NB4 (cell line): ENCODE results near the gene C2orf92.

Experiments
- MYC ChIP-seq: IDR thresholded peaks from 2 replicates; pipeline ENCODE4 v1.6.1; 2011; ENCODE audit warnings: low read depth, low read length
- POLR2A ChIP-seq: IDR thresholded peaks from 2 replicates; pipeline ENCODE4 v1.6.1; 2011; ENCODE audit warnings: mild to moderate bottlenecking; ENCODE audit not compliant: insufficient read length; ENCODE audit errors: extremely low read depth
- TF ChIP-seq, protein P1 (sequence below): IDR thresholded peaks from one replicate; pipeline ENCODE4 v1.5.1; 2012; ENCODE audit warnings: low read depth, low read length
- TF ChIP-seq, protein P2 (sequence below): IDR thresholded peaks from 2 replicates; pipeline ENCODE4 v1.6.1; 2011; ENCODE audit warnings: low read depth, low read length

DNA sequence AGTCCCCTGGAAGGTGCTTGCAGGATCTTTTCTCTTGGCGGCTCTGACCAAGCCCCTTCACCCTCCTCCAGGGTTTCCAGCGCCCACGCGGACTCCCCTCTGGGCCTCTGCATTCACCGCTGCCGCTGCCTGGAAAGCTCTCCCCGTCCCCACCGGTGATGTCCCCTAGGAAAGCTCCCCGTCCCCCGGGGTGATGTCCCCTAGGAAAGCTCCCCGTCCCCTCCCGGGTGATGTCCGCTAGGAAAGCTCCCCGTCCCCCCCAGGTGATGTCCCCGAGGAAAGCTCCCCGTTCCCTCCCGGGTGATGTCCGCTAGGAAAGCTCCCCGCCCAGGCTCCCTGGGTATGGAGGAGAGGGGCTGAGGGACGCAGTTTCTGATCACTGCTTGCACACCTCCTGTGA lies 71.7 kb downstream of the C2orf92 start:
- TF ChIP-seq, protein P1, sequence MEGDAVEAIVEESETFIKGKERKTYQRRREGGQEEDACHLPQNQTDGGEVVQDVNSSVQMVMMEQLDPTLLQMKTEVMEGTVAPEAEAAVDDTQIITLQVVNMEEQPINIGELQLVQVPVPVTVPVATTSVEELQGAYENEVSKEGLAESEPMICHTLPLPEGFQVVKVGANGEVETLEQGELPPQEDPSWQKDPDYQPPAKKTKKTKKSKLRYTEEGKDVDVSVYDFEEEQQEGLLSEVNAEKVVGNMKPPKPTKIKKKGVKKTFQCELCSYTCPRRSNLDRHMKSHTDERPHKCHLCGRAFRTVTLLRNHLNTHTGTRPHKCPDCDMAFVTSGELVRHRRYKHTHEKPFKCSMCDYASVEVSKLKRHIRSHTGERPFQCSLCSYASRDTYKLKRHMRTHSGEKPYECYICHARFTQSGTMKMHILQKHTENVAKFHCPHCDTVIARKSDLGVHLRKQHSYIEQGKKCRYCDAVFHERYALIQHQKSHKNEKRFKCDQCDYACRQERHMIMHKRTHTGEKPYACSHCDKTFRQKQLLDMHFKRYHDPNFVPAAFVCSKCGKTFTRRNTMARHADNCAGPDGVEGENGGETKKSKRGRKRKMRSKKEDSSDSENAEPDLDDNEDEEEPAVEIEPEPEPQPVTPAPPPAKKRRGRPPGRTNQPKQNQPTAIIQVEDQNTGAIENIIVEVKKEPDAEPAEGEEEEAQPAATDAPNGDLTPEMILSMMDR = no peak
- TF ChIP-seq POLR2A (no peak), MYC (no peak)
- TF ChIP-seq, protein P2, sequence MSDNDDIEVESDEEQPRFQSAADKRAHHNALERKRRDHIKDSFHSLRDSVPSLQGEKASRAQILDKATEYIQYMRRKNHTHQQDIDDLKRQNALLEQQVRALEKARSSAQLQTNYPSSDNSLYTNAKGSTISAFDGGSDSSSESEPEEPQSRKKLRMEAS = no peak
